Left cardiac atrium (tissue), 4 donors: Measurements from ENCODE around the gene TBXAS1. TPM values are rescaled to one million over a fixed set of nuclear protein-coding genes. Genes with fewer than 3 reads are reported as not detected.

ENCODE experiments used
- ATAC-seq, 2 donors: fragments of 200-7000 bp; cut with Tn5 transposase; one replicate each; pipeline ENCODE4 v1.9.1; 2020; ENCODE audit warnings: mild to moderate bottlenecking in 2 of 2, moderate library complexity in 2 of 2
- DNase-seq: peaks from one replicate; pipeline ENCODE4 v3.0.0-alpha.2; 2020
- intact Hi-C, 2 donors: fragments of 100-400 bp; cut with DNase I; formaldehyde crosslinking; loops; one replicate each; pipeline versions ENCODE4 v1.14.1 to v1.15.1; 2022 to 2023
- total RNA-seq, 2 donors: library from RNA; stranded (reverse); fragmentation: NEBNext Ultra II Directional; extraction: Animal tissue kit (Norgen Biotek cat#: 25700); gene quantifications; one replicate each; pipeline ENCODE4 v1.2.1, GENCODE V29; 2021
- donor health status: DM: no; HTN: yes; CAD: no.
- donor health status: DM: no; HTN: yes; CAD: no; lungs with severe emphysema.
- donor health status: DM: yes; HTN: yes; CAD: no.
- donor health status: Dilated cardiomyopathy.

TBXAS1 gene
- total RNA-seq, 2 donors from 2014 or later = 10.0 to 11.3 TPM

GRCh38 chr7:139955109-139955820, 126.2 kb downstream of the TBXAS1 start:
- DNase-seq (no peak), ATAC-seq (no peak)
- intact Hi-C loops = no loop called here

- intact Hi-C loops = no loop called here
- no peak for DNase-seq
- no peak for ATAC-seq
These were observed 129.7 kb downstream of the TBXAS1 start for GRCh38 chr7:139958599-139959284.

GRCh38 chr7:139959285-139959628, 130.2 kb downstream of the TBXAS1 start:
- ATAC-seq (no peak), DNase-seq (no peak)
- intact Hi-C loops = no loop called here

GRCh38 chr7:139959718-139960117, 130.7 kb downstream of the TBXAS1 start:
- ATAC-seq = no peak
- intact Hi-C loops = no loop called here
- no peak for DNase-seq

GRCh38 chr7:139960157-139960556, 131.1 kb downstream of the TBXAS1 start:
- DNase-seq (no peak), ATAC-seq (no peak)
- intact Hi-C loops = no loop called here

- no peak for ATAC-seq
- intact Hi-C loops = no loop called here
- DNase-seq = no peak
These were observed 137.0 kb downstream of the TBXAS1 start for GRCh38 chr7:139965942-139966628.

- ATAC-seq (no peak), DNase-seq (no peak)
- intact Hi-C loops = no loop called here
These were observed 137.9 kb downstream of the TBXAS1 start for GRCh38 chr7:139966949-139967348.

GRCh38 chr7:139968931-139969330, 139.9 kb downstream of the TBXAS1 start:
- intact Hi-C loops = no loop called here
- no peak for ATAC-seq
- no peak for DNase-seq

GRCh38 chr7:139972029-139972428, 143.0 kb downstream of the TBXAS1 start:
- DNase-seq (no peak), ATAC-seq (no peak)
- intact Hi-C loops = no loop called here

- intact Hi-C loops = no loop called here
- ATAC-seq (no peak), DNase-seq (no peak)
These were observed 144.3 kb downstream of the TBXAS1 start for GRCh38 chr7:139973101-139974050.

GRCh38 chr7:139974179-139974811, 145.2 kb downstream of the TBXAS1 start:
- intact Hi-C loops = no loop called here
- DNase-seq (no peak), ATAC-seq (no peak)

- intact Hi-C loops = no loop called here
- DNase-seq (no peak), ATAC-seq (no peak)
These were observed 147.2 kb downstream of the TBXAS1 start for GRCh38 chr7:139976055-139976837.

- DNase-seq (no peak), ATAC-seq (no peak)
- intact Hi-C loops = no loop called here
These were observed 148.0 kb downstream of the TBXAS1 start for GRCh38 chr7:139976838-139977656.

- DNase-seq (no peak), ATAC-seq (no peak)
- intact Hi-C loops = no loop called here
These were observed 152.4 kb downstream of the TBXAS1 start for GRCh38 chr7:139981511-139981895.

GRCh38 chr7:139982927-139983920, 154.2 kb downstream of the TBXAS1 start:
- intact Hi-C loops = no loop called here
- no peak for DNase-seq
- ATAC-seq = no peak
